HG03442 (cell line): ENCODE data around the gene EIF2S2.

Source experiments
- ATAC-seq: cut with Tn5 transposase; IDR thresholded peaks from one replicate; pipeline ENCODE4 v1.9.1; 2021; ENCODE audit warnings: mild to moderate bottlenecking, moderate library complexity; ENCODE audit not compliant: unreplicated experiment

Gene EIF2S2

GRCh38 chr20:34065260-34065659 lies 46.8 kb downstream of the EIF2S2 start:
- no peak for ATAC-seq

- no peak for ATAC-seq
These were observed 47.8 kb downstream of the EIF2S2 start for GRCh38 chr20:34064286-34064685.

- no peak for ATAC-seq
These were observed 49.2 kb downstream of the EIF2S2 start for GRCh38 chr20:34062570-34063482.

GRCh38 chr20:34061695-34062094 lies 50.3 kb downstream of the EIF2S2 start:
- peak; percentile 72 for ATAC-seq

GRCh38 chr20:34060970-34061369 lies 51.1 kb downstream of the EIF2S2 start:
- no peak for ATAC-seq

GRCh38 chr20:34058831-34059230 lies 53.2 kb downstream of the EIF2S2 start:
- no peak for ATAC-seq

- no peak for ATAC-seq
These were observed 56.8 kb downstream of the EIF2S2 start for GRCh38 chr20:34055290-34055689.

GRCh38 chr20:34052414-34052813 lies 59.6 kb downstream of the EIF2S2 start:
- no peak for ATAC-seq

GRCh38 chr20:34049897-34050695 lies 61.9 kb downstream of the EIF2S2 start:
- no peak for ATAC-seq

GRCh38 chr20:34049389-34049788 lies 62.7 kb downstream of the EIF2S2 start:
- no peak for ATAC-seq

- ATAC-seq: no peak
These were observed 64.1 kb downstream of the EIF2S2 start for GRCh38 chr20:34047917-34048316.

- ATAC-seq: no peak
These were observed 64.9 kb downstream of the EIF2S2 start for GRCh38 chr20:34047010-34047687.

- no peak for ATAC-seq
These were observed 65.9 kb downstream of the EIF2S2 start for GRCh38 chr20:34045930-34046725.

- ATAC-seq: no peak
These were observed 66.7 kb downstream of the EIF2S2 start for GRCh38 chr20:34045294-34045693.

- ATAC-seq: no peak
These were observed 69.0 kb downstream of the EIF2S2 start for GRCh38 chr20:34043025-34043424.

GRCh38 chr20:34042262-34042661 lies 69.8 kb downstream of the EIF2S2 start:
- ATAC-seq: no peak

GRCh38 chr20:34041226-34041625 lies 70.8 kb downstream of the EIF2S2 start:
- ATAC-seq: no peak

GRCh38 chr20:34040300-34040995 lies 71.6 kb downstream of the EIF2S2 start:
- ATAC-seq: no peak
